DMS153 (cell line): ENCODE measurements around the gene REST.
"Not testable (repeated sequence)": the region's sequence is repeated elsewhere in the genome, so short reads cannot be mapped to it uniquely, and the experiment has no call there.

ENCODE experiments used
- DNase-seq: peaks from one replicate; lab custom pipeline; 2025; lab: John Stamatoyannopoulos, UW

Gene REST, protein sequence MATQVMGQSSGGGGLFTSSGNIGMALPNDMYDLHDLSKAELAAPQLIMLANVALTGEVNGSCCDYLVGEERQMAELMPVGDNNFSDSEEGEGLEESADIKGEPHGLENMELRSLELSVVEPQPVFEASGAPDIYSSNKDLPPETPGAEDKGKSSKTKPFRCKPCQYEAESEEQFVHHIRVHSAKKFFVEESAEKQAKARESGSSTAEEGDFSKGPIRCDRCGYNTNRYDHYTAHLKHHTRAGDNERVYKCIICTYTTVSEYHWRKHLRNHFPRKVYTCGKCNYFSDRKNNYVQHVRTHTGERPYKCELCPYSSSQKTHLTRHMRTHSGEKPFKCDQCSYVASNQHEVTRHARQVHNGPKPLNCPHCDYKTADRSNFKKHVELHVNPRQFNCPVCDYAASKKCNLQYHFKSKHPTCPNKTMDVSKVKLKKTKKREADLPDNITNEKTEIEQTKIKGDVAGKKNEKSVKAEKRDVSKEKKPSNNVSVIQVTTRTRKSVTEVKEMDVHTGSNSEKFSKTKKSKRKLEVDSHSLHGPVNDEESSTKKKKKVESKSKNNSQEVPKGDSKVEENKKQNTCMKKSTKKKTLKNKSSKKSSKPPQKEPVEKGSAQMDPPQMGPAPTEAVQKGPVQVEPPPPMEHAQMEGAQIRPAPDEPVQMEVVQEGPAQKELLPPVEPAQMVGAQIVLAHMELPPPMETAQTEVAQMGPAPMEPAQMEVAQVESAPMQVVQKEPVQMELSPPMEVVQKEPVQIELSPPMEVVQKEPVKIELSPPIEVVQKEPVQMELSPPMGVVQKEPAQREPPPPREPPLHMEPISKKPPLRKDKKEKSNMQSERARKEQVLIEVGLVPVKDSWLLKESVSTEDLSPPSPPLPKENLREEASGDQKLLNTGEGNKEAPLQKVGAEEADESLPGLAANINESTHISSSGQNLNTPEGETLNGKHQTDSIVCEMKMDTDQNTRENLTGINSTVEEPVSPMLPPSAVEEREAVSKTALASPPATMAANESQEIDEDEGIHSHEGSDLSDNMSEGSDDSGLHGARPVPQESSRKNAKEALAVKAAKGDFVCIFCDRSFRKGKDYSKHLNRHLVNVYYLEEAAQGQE

GRCh38 chr4:56907489-56908205 is at the start of gene REST:
TSS of gene REST (plus strand) at chr4:56907900. CDS start at chr4:56910639, 2,739 bp downstream.
- DNase-seq, result no peak

DNA sequence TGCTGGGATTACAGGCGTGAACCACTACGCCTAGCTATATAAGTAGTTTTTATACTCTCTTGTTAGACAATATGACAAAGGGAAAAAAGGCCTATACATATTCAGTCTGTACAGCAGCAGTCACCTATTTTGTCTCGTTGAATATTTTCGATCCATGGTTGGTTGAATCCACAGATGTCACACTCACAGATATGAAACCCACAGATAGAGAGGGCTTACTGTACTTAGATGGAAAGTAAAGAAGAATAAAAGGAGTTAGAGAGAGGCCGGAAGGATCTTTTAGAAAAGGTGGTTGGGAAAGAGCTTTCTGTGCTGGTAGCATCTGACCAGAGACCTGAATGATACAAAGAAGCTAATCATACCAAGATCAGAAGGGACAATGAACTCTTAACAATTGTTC is 47.9 kb upstream of the REST start:
- no peak for DNase-seq

- DNase-seq, result no peak
These were observed 46.9 kb upstream of the REST start for GRCh38 chr4:56860781-56861180.

DNA sequence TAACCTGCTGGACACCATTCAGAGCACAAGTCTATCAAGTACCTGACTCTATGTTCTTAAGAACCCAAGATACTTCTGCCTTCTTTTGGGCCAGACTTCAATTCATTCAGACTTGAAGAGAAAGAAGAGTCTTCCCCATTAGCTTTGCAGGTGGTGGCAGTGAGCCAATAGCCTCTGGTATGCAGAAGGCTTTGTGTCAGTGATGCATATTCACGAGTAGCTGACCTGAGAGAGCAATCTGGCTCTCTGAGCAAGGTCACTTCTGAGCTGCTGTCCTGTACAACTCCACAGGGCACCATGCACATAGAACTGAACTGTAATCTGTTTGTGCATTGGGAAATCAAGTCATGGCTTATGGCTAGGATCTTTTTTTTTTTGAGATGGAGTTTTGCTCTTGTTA is 46.3 kb upstream of the REST start:
- DNase-seq, result no peak

GRCh38 chr4:56863441-56864139 is 44.1 kb upstream of the REST start:
- DNase-seq, result no peak

DNA sequence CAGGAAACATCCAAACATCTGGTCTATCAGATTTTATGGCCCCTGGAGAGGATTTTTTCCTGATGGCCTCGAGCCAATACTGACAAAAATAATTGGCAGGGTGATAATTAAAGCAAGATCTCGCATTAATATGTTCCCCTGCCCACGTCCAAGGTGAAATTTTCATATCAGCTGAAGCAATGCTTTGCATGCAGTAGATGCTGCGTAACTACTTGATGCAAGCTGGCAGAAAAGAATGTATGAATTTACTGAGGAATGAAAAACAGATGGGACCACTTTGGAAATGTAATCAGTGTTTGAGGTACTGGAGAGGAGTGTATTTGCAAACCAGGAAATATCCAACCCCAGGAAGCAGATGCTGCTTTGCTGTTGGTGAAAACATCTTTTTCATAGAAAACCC is 36.8 kb upstream of the REST start:
- DNase-seq, result no peak

DNA sequence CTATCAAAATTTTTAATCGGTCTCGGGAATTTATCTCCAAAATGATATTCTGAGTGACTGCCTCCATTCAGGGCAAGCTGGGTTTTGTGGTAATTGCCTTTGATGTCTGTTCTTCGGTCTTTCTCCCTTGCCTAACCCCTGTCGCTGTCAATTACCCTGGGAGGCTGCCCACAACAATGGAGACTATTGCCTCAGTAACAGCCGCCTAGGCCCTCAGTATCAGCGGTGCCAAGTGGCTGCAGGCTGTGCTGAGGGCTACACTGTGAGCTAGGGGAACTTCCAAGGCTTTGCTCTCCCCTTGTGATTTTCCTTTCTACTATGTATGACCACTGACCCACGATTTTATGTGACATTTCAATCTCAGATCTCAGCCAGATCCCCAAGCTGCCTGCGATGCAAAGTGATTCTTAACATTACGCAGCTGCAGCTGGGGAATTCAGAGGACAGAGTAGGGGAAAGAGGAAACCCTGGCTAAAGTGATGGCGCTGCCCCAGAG is 36.3 kb upstream of the REST start:
- DNase-seq, result peak; percentile 18

- no peak for DNase-seq
These were observed 33.5 kb upstream of the REST start for GRCh38 chr4:56874166-56874565.

DNA sequence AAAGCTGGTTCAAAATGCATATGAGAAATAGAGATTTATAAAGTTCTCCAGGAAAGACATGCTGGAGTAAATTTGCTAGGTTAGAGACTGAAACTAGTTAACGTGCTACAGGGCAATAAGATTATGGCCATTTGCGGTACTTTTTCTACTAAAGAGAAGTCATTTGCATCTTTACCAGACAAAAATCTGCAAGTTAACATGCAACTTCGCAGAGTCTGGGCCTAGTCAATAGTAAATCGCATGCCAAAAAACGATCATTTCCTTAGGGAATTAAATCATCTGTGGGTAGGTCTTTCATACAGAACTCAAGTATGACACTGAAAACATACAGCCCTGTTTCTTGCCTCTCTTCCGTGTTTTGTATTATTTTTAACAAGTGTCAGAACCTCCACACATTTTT is 32.8 kb upstream of the REST start:
- no peak for DNase-seq

DNA sequence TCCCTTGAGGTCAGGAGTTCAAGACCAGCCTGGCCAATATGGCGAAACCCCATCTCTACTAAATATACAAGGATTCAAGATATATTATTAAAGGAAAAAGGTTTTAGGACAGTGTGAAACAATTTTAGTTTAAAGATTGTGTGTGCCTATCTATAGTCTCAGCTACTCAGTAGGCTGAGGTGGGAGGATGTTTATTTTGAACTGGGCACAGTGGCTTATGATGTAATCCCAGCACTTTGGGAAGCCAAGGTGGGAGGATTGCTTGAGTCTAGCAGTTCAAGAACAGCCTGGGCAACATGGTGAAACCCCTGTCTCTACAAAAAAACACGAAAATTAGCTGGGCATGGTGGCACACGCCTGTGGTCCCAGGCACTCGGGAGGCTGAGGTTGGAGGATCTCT is 31.4 kb upstream of the REST start:
- no peak for DNase-seq

DNA sequence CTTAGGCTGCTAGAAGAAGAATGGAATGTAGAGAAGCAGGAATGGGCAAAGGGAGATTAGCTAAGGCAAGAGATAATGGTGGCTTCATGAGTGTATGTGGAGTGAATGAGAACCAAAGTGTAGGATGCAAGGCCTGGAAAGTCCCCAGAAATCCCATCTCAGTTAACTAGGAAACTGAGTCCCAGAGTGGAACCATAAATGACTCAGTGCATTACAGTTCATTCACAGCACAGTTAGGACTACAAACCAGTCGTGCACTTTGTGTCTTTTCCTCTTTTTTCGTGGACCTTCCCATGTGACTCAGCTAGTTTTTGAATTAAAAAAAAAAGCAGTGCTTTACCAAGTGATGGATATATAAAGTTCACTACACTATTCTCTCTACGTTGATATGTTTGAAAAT is 27.7 kb upstream of the REST start:
- DNase-seq, result no peak

- no peak for DNase-seq
These were observed 27.1 kb upstream of the REST start for GRCh38 chr4:56880572-56880971.

DNA sequence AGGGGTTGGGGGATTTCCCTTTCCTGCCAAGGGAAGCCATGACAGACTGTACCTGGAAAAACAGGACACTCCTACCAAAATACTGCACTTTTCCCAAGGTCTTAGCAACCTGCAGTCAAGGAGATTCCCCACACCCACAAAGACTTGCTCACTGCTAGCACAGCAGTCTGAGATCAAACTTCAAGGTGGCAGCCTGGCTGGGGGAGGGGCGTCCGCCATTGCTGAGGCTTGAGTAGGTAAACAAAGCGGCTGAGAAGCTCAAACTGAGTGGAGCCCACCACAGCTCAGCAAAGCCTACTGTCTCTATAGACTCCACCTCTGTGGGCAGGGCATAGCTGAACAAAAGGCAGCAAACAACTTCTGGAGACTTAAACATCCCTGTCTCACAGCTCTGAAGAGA is 23.2 kb upstream of the REST start:
- not testable (repeated sequence) for DNase-seq

DNA sequence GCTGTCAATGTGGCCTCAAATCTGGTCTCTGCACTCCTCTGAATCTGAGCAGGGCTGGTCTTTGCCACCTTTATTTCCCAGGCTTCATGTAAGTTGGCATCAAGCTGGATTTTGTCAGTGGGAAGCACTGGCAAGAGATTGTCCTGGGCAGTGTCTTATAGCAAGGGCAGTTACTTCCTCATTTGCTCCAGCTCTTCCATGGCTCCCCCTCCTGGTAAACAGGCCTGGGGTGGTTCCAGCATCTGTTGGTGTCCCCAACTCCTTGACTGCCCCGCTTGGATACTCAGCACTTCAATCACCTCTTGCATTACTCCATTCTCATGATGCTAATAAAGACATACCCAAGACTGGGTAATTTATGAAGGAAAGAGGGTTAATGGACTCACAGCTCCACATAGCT is 15.0 kb upstream of the REST start:
- no peak for DNase-seq

DNA sequence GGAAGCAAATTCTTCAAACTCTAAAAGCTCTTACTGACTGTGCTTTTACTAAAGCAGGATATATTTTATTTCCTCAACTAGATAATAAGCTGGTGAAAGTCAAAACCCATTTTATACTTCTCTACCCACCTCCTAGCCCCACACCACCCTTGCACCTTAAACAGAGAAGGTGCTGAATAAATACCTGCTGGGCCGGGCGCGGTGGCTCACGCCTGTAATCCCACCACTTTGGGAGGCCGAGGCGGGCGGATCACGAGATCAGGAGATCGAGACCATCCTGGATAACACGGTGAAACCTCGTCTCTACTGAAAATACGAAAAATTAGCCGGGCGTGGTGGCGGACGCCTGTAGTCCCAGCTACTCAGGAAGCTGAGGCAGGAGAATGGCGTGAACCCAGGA is 9.9 kb upstream of the REST start:
- not testable (repeated sequence) for DNase-seq

DNA sequence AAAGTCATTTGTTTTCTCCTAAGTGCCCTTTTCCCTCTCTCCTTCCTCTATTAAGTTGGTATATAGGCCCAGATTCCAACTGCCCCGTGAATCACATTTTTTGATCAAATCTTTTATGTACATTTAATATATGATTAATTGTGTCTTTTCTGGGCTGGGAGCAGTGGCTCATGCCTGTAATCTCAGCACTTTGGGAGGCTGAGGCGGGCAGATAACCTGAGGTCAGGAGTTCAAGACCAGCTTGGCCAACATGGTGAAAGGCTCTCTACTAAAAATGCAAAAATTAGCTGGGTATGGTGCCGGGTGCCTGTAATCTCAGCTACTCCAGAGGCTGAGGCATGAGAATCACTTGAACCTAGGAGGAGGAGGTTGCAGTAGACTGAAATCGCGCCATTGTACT is 7.5 kb upstream of the REST start:
- DNase-seq, result not testable (repeated sequence)

DNA sequence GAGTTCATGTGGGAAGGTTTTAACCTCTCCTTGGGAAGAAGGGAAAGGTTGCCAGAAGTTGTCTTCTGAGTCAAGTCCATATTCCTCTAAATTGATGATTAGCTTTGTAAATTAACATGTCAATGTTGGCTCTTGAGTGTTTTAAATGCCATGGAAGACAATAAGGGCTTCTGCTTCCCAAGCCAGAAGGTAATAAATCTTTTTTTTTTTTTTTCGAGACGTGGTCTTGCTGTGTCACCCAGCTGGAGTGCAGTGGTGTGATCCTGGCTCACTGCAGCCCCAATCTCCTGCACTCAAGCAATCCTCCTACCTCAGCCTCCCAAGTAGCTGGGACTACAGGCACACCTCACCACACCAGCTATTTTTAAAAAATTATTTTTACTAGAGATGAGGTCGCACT is 5.0 kb upstream of the REST start:
- no peak for DNase-seq

DNA sequence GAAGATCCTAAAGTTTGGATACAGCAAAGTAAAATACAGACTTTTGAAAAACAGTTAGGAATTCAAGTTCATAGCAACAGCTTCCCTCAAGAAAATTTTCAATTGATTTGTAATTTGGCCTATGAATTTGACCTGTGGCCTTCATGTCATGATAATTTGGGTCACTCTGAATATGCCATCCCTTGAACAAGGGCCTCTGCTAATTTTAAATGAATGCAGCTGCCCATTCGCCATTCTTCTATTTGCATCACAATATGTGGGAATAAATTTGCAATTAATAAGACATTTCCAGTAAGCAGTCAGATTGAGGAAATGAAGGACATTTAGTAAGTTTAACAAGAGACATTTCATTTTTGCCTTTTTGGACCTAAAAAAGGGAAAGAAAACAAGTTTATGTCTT is 1.9 kb upstream of the REST start:
- DNase-seq, result no peak

GRCh38 chr4:56906489-56907393 is 959 bp upstream of the REST start:
- DNase-seq, result no peak
